Heart left ventricle (tissue), 13 donors: ENCODE measurements around the gene TMEM135.

Source experiments
- POLR2A ChIP-seq, 2 donors: fragments of 450-650 bp; IDR thresholded peaks; one replicate each; pipeline ENCODE4 v1.6.1; 2017; ENCODE audit warnings: antibody characterized with exemption in 2 of 2, mild to moderate bottlenecking in 2 of 2, moderate library complexity in 2 of 2
- TF ChIP-seq, protein P1 (sequence below), 12 donors: fragments of 200-600 bp; sonication (generic) in 4 of 12; IDR thresholded peaks; one replicate each; pipeline versions ENCODE4 v1.5.0 to v1.8.0; 2018 to 2022; ENCODE audit warnings: antibody characterized with exemption in 12 of 12, mild to moderate bottlenecking in 5 of 12
- donor health status: ischemic (EF 13 %, LVEDD 7.1; RV severe dilation, severe dysfunction).
- donor health status: DM: no; HTN: yes; CAD: no.
- donor health status: DM: no; HTN: no; CAD: no.
- donor health status: ischemic (EF 25% LVEDD 6.9; RV normal size, moderate dysfunction).
- donor health status: ischemic (EF 25% LVEDD 5.7; RV mildly dilated, moderate dysfunction).
- donor health status: ischemic (EF 35%, LVEDD 5.7; RV mildly dilated, moderate dysfunction).
- donor health status: nonischemic (EF 11% LVEDD 7.7; RV severe dilation, severe dysfunction).
- donor health status: DM: yes; HTN: yes; CAD: no.
- donor health status: PGD.
- donor health status: ischemic (EF 29% LVEDD 5.4; RV normal size, mild dysfunction).
- donor health status: nonischemic (EF 23%, LVEDD 6.1; RV moderate dilation, normal function).

DNA sequence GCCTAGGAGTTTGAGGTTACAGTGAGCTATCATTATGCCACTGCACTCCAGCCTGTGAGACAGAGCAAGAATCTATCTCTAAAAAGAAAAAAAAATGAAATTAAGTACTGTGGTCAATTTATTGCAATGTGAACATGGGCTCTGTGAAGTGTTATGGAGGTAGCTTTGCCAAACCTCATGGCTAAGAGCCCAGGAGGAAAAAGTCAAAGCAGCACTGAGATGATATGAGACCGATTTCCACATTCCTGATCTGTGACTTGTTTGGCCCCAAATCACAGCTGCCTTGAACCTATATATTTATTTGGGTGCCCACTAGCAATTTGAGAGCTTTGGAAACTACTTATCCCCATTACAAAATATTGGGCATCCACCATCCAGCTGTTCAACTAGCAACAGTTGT is 29.8 kb upstream of the TMEM135 start:
- TF ChIP-seq, protein P1, sequence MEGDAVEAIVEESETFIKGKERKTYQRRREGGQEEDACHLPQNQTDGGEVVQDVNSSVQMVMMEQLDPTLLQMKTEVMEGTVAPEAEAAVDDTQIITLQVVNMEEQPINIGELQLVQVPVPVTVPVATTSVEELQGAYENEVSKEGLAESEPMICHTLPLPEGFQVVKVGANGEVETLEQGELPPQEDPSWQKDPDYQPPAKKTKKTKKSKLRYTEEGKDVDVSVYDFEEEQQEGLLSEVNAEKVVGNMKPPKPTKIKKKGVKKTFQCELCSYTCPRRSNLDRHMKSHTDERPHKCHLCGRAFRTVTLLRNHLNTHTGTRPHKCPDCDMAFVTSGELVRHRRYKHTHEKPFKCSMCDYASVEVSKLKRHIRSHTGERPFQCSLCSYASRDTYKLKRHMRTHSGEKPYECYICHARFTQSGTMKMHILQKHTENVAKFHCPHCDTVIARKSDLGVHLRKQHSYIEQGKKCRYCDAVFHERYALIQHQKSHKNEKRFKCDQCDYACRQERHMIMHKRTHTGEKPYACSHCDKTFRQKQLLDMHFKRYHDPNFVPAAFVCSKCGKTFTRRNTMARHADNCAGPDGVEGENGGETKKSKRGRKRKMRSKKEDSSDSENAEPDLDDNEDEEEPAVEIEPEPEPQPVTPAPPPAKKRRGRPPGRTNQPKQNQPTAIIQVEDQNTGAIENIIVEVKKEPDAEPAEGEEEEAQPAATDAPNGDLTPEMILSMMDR (IDR thresholded peaks at IDR 0.05), result no peak
- TF ChIP-seq POLR2A (IDR thresholded peaks at IDR 0.05), result no peak
